COLO829 (cell line): ENCODE data around the gene ZSCAN5A.
A peak's percentile ranks its signal among the peaks of the same experiment; 100 is the strongest.
"Not testable (repeated sequence)": the region's sequence is repeated elsewhere in the genome, so short reads cannot be mapped to it uniquely, and the experiment has no call there.

Experiments
- DNase-seq: peaks from one replicate; pipeline ENCODE4 v3.0.0; 2012; ENCODE audit warnings: low spot score

ZSCAN5A gene

GRCh38 chr19:56271151-56271550, 43.5 kb downstream of the ZSCAN5A start:
- DNase-seq = no peak

GRCh38 chr19:56270676-56271075, 44.0 kb downstream of the ZSCAN5A start:
- DNase-seq = no peak

- no peak for DNase-seq
These were observed 45.3 kb downstream of the ZSCAN5A start for GRCh38 chr19:56269348-56269747.

GRCh38 chr19:56266051-56266450, 48.6 kb downstream of the ZSCAN5A start:
- DNase-seq = no peak

- DNase-seq = no peak
These were observed 51.3 kb downstream of the ZSCAN5A start for GRCh38 chr19:56263319-56263718.

- not testable (repeated sequence) for DNase-seq
These were observed 52.7 kb downstream of the ZSCAN5A start for GRCh38 chr19:56261932-56262331.

- no peak for DNase-seq
These were observed 53.5 kb downstream of the ZSCAN5A start for GRCh38 chr19:56261145-56261544.

- no peak for DNase-seq
These were observed 56.4 kb downstream of the ZSCAN5A start for GRCh38 chr19:56258272-56258671.

- peak; percentile 66 for DNase-seq
These were observed 60.9 kb downstream of the ZSCAN5A start for GRCh38 chr19:56253737-56254136.

- DNase-seq = peak; percentile 78
These were observed 61.8 kb downstream of the ZSCAN5A start for GRCh38 chr19:56252699-56253422.

GRCh38 chr19:56248736-56249338, 65.8 kb downstream of the ZSCAN5A start:
- DNase-seq = not testable (repeated sequence)

GRCh38 chr19:56245764-56246163, 68.9 kb downstream of the ZSCAN5A start:
- DNase-seq = not testable (repeated sequence)

GRCh38 chr19:56245121-56245740, 69.4 kb downstream of the ZSCAN5A start:
- no peak for DNase-seq

GRCh38 chr19:56223481-56223880, 91.2 kb downstream of the ZSCAN5A start:
- DNase-seq = no peak

- no peak for DNase-seq
These were observed 91.7 kb downstream of the ZSCAN5A start for GRCh38 chr19:56222901-56223300.

GRCh38 chr19:56221851-56222250, 92.8 kb downstream of the ZSCAN5A start:
- DNase-seq = no peak

GRCh38 chr19:56221442-56221841, 93.2 kb downstream of the ZSCAN5A start:
- not testable (repeated sequence) for DNase-seq

- DNase-seq = no peak
These were observed 95.7 kb downstream of the ZSCAN5A start for GRCh38 chr19:56218961-56219360.

GRCh38 chr19:56217039-56217949, 97.3 kb downstream of the ZSCAN5A start:
- DNase-seq = no peak

- DNase-seq = no peak
These were observed 102.9 kb downstream of the ZSCAN5A start for GRCh38 chr19:56211718-56212117.

GRCh38 chr19:56210036-56210435, 104.6 kb downstream of the ZSCAN5A start:
- DNase-seq = not testable (repeated sequence)

GRCh38 chr19:56209091-56209490, 105.5 kb downstream of the ZSCAN5A start:
- DNase-seq = no peak
